Uterus (tissue), 4 donors: Measurements from ENCODE around the gene ZSCAN10. TPM values are rescaled to one million over a fixed set of nuclear protein-coding genes. Genes with fewer than 3 reads are reported as not detected.
"Not testable (repeated sequence)": the region's sequence is repeated elsewhere in the genome, so short reads cannot be mapped to it uniquely, and the experiment has no call there.

Experiments used
- DNase-seq, 2 donors: peaks; one replicate each; pipeline ENCODE4 v3.0.0-alpha.2; 2019 to 2020
- H3K27ac ChIP-seq, 2 donors: fragments of 200-600 bp; sonication (generic); 1 replicate in 1 of 2; 2 replicates in 1 of 2; pipeline ENCODE4 v1.5.1; 2016 to 2018
- H3K27me3 ChIP-seq, 2 donors: fragments of 200-600 bp; sonication (generic); one replicate each; pipeline ENCODE4 v1.5.1; 2018 to 2019; ENCODE audit warnings: control low read depth in 1 of 2
- H3K36me3 ChIP-seq, 2 donors: fragments of 200-600 bp; sonication (generic); one replicate each; pipeline ENCODE4 v1.5.1; 2019; ENCODE audit warnings: control low read depth in 1 of 2
- H3K4me1 ChIP-seq, 2 donors: fragments of 200-600 bp; sonication (generic); one replicate each; pipeline ENCODE4 v1.5.1; 2018 to 2019; ENCODE audit warnings: control low read depth in 1 of 2
- H3K4me3 ChIP-seq, 2 donors: fragments of 200-600 bp; sonication (generic); 1 replicate in 1 of 2; 2 replicates in 1 of 2; pipeline ENCODE4 v1.5.1; 2018 to 2019; ENCODE audit warnings: mild to moderate bottlenecking in 1 of 2
- H3K9me3 ChIP-seq, 2 donors: fragments of 200-600 bp; sonication (generic); one replicate each; pipeline ENCODE4 v1.5.1; 2019; ENCODE audit warnings: control low read depth in 1 of 2
- CTCF ChIP-seq, 4 experiments: fragments of 200-600 bp in 2 of 4; fragments of 450-650 bp in 2 of 4; sonication (generic) in 2 of 4; IDR thresholded peaks; one replicate each; pipeline ENCODE4 v1.5.1; 2016 to 2019; ENCODE audit warnings: antibody characterized with exemption in 4 of 4, mild to moderate bottlenecking in 2 of 4, moderate library complexity in 1 of 4
- POLR2A ChIP-seq, 2 donors: fragments of 450-650 bp; IDR thresholded peaks; one replicate each; pipeline ENCODE4 v1.6.1; 2016; ENCODE audit warnings: antibody characterized with exemption in 2 of 2, mild to moderate bottlenecking in 1 of 2, moderate library complexity in 1 of 2
- intact Hi-C: fragments of 100-400 bp; cut with DNase I; formaldehyde crosslinking; loops from one replicate; pipeline ENCODE4 v1.15.1; 2023; ENCODE audit warnings: low total_unique reads
- total RNA-seq, 4 donors: library from RNA; depleted of rRNA in 3 of 4; stranded (reverse); fragments of >200 nt in 3 of 4; gene quantifications; one replicate each; pipeline versions ENCODE4 v1.1.0 to v1.2.4, GENCODE V29; 2014 to 2023
- donor health status: DM: yes; HTN: yes; CAD: no.

The ZSCAN10 gene
- total RNA-seq, 4 donors from 2014 or later = not detected

- H3K9me3 ChIP-seq = no peaks in the 10 kb centered on the region
- no peaks in the 10 kb centered on the region for H3K36me3 ChIP-seq
- intact Hi-C loops = no loop called here
- TF ChIP-seq POLR2A (IDR thresholded peaks at IDR 0.05) (no peak), CTCF (IDR thresholded peaks at IDR 0.05) (no peak)
- H3K4me1 ChIP-seq = no peaks in the 10 kb centered on the region
- H3K4me3 ChIP-seq = no peak overlapping the region
- DNase-seq = no peak
- H3K27ac ChIP-seq = no peak overlapping the region
- H3K27me3 ChIP-seq = no peaks in the 10 kb centered on the region
Measured at GRCh38 chr16:3084491-3084890, 14.6 kb downstream of the ZSCAN10 start.

GRCh38 chr16:3083408-3083807 is 15.7 kb downstream of the ZSCAN10 start:
- H3K27me3 ChIP-seq = not testable (repeated sequence)

GRCh38 chr16:3081957-3082356 is 17.1 kb downstream of the ZSCAN10 start:
- H3K9me3 ChIP-seq, H3K4me1 ChIP-seq, intact Hi-C loops, H3K27me3 ChIP-seq, H3K4me3 ChIP-seq, DNase-seq, H3K27ac ChIP-seq, H3K36me3 ChIP-seq: not testable (repeated sequence)

More at GRCh38 chr16:3083408-3083807, 15.7 kb downstream of the ZSCAN10 start:
- DNase-seq, H3K9me3 ChIP-seq, H3K27ac ChIP-seq, H3K4me1 ChIP-seq, H3K36me3 ChIP-seq, intact Hi-C loops, H3K4me3 ChIP-seq: not testable (repeated sequence)

GRCh38 chr16:3080024-3080423 is 19.1 kb downstream of the ZSCAN10 start:
- H3K36me3 ChIP-seq = no peaks in the 10 kb centered on the region
- H3K9me3 ChIP-seq = no peaks in the 10 kb centered on the region
- no peaks in the 10 kb centered on the region for H3K4me1 ChIP-seq
- no peak overlapping the region for H3K4me3 ChIP-seq
- intact Hi-C loops = no loop called here
- no peak for DNase-seq
- H3K27me3 ChIP-seq = no peaks in the 10 kb centered on the region
- TF ChIP-seq POLR2A (IDR thresholded peaks at IDR 0.05) (no peak), CTCF (IDR thresholded peaks at IDR 0.05) (no peak)
- no peak overlapping the region for H3K27ac ChIP-seq

GRCh38 chr16:3076577-3076976 is 22.5 kb downstream of the ZSCAN10 start:
- TF ChIP-seq POLR2A (IDR thresholded peaks at IDR 0.05) (no peak), CTCF (IDR thresholded peaks at IDR 0.05) (no peak)
- Histone ChIP-seq H3K27ac (no peak overlapping the region), H3K4me1 (no peaks in the 10 kb centered on the region), H3K4me3 (no peak overlapping the region), H3K9me3 (no peaks in the 10 kb centered on the region), H3K27me3 (no peaks in the 10 kb centered on the region), H3K36me3 (no peaks in the 10 kb centered on the region)
- no peak for DNase-seq
- intact Hi-C loops = no loop called here

DNA sequence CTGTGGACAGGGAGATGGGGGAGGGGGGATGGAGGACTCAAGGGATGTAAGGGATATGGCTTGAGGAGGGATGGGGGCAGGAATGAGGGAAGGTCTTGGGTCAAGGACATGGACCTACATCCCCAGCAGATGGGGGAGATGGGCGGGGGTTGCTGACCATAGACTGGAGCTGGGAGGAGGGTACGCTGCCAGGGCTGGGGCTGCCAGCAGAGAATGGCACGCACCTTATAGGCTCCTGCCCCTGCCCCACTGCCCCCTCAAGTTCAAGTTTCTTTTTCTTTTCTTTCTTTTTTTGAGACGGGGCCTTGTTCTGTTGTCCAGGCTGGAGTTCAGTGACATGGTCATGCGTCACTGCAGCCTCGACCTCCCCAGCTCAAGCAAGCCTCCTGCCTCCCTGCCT is 23.1 kb downstream of the ZSCAN10 start:
- DNase-seq, H3K27ac ChIP-seq, H3K9me3 ChIP-seq, H3K4me1 ChIP-seq, H3K27me3 ChIP-seq, intact Hi-C loops, H3K4me3 ChIP-seq, H3K36me3 ChIP-seq: not testable (repeated sequence)

DNA sequence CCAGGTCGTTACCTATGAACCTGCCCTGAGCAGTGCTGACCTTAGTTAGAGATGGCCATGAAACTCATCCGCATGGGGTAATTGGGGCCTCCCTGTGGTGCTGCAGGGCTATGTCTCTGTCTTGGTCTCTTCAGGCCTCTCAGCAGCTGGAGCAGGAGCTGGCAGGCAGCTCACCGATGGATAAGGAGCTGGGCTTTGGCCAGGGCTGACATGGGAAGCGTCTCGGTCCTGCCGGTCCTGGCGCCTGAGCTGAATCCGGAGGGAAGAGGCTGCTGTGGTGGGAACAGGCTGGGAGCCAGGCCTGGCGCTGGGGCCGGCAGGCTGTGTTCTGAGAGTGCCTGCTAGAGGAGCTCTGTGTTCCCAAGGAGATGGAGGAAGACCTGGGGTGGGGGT is 23.6 kb downstream of the ZSCAN10 start:
- DNase-seq = no peak
- Histone ChIP-seq H3K36me3 (no peaks in the 10 kb centered on the region), H3K4me3 (no peak overlapping the region), H3K27ac (no peak overlapping the region), H3K9me3 (no peaks in the 10 kb centered on the region), H3K4me1 (no peaks in the 10 kb centered on the region), H3K27me3 (no peaks in the 10 kb centered on the region)
- TF ChIP-seq CTCF (IDR thresholded peaks at IDR 0.05) (no peak), POLR2A (IDR thresholded peaks at IDR 0.05) (no peak)
- intact Hi-C loops = no loop called here
